ENCODE results near the gene CTNND2.

CTNND2 gene

DNA sequence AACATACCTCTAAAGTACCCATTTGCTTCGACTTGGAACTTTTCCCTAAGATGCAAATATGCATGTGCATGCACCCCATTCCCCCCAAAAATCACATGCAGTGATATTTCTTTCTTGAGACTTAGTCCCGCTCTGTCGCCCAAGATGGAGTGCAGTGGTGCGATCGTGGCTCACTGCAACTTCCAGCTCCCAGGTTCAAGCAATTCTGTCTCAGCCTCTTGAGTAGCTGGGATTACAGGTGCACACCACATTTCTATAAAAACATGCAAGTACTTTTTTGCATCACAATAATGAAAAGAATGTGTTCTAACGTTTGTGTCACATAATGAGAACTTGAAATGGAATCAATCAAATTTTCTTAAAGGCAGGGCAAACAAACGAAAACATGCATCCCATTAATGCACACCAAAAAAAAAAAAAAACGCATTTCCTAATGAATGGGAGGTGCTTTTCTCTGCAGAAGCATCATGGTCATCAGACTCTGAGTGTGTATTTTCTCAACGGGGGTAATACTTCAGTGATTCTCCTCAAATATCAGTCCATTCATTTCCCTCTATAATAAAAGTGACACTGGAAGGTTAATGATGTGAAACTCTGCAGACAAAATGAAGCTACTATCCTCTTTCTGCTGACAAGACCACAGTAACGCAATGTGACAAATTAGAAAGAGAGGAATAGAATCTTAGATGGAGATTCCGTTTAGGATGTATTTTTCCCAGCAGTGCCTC is 389.4 kb downstream of the CTNND2 start:
- DNase-seq = no peak

GRCh38 chr5:11511878-11512277 is 392.4 kb downstream of the CTNND2 start:
- DNase-seq = no peak

GRCh38 chr5:11510889-11511288 is 393.4 kb downstream of the CTNND2 start:
- no peak for DNase-seq

DNA sequence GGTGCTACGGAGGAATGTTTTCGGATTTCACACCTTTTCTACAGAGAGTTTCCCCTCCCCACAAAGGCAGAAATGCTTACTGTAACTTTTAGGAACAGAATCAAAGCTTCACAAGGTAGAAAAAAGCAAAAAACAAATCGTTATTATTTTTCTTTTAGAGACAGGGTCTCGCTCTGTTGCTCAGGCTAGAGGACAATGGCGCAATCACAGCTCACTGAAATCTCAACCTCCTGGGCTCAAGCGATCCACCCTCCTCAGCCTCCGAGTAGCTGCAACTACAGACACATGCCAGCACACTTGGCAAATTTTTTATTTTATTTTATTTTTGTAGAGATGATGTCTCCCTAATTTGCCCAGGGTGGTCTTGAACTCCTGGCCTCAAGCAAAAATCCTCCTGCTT is 394.5 kb downstream of the CTNND2 start:
- DNase-seq = no peak

DNA sequence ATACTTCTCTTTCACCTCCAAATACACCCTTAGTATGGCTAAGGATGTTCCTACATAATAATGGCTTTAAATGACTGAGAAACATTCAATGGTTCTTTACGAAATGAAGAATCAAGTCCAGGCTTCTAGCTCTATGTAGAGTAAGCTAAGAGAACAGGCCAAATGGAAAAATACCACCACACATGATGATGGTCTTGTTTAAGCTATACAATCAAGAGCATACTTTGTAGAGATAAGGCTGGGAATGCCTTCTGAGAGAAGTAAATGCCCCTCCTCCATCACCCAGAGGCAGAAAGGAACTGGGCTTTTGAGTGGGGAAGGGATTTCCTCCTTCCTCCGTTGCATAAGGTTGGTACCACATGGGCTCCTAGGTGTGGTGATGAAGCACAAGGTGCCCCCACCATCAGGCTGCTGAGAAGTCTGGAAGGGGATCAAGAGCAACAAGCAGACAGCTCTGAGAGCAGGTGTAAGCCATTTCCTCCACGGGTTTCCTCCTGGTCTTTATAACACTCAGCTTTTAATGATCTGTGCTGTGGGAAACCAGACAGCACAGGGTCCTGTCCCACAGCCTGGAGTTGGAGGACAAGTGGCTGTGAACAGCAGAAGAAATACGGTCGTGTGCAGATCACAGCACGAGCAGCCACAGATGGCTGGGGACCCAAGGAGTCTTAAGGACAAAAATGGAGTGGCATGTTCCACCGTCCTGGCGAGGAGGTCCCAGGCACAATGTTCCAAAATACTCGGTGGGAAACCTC is 396.9 kb downstream of the CTNND2 start:
- no peak for DNase-seq

DNA sequence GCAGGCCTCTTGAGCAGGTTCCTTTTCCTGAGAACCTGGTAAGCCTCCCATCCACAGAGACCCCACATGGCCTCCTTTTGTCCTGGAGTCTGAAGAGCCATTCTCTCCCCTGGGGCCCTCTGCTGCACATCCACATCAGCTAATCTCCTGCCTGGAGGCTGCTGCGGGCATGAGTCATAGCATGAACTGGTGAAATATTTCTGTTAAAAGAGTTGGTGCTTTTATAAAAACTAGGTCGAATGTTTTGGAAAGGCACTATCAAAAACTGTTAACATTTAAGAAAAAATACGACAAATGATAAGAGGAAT is 399.4 kb downstream of the CTNND2 start:
- DNase-seq = no peak

DNA sequence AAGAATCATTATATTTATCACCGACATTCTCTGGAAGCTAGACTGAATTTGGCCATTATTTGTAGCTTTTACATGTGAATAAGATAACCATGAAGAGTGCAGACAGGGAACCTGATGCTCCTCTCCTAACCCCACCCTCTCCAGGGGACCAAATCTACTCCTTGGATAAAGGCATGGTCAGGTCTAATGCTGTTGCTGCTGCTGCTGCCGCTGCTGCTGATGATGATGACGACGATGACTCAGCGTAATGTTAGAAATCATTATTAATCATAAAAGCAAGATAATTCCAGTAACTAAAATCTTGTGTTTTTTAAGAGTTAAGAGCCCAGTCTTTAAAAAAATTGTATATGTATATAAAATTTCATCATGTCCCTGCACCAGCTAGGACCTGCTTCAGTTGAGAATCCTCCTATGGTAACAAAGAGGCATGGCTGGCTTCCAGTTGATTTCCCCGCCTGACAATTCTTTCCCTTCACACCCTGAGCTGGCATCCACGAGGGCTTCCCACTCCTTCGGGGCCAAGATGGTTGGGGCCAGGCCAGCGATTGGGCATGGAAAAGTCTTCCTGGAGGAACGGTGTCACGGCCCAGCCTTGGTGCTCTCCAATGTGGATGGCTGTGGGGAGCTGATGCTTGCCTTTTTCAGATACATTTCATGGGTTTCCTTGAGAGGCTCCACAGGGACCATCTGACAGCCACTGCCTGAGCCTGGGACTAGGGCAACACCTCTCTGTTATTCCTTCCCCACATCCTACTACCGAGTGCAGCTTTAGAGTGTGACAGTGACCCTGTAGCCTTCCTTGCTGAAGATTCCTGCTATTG is 400.0 kb downstream of the CTNND2 start:
- no peak for DNase-seq

DNA sequence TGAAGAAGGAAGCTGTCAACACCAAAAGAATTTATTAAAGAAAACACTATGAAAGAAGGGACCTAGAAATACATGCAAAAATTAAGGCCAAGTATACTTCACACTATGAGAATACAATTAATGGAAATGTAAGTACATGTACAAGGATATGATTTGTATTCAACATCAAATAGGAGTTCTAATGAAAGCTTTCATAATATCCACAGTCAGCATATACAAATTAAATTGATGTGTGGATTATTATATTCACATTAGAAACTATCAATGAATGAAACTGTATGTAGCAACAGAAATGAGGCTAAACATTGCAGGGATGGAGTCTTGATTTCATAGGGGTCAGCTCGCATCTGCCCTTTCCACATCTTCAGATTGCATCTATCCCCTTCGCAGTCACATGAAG is 401.5 kb downstream of the CTNND2 start:
- no peak for DNase-seq

DNA sequence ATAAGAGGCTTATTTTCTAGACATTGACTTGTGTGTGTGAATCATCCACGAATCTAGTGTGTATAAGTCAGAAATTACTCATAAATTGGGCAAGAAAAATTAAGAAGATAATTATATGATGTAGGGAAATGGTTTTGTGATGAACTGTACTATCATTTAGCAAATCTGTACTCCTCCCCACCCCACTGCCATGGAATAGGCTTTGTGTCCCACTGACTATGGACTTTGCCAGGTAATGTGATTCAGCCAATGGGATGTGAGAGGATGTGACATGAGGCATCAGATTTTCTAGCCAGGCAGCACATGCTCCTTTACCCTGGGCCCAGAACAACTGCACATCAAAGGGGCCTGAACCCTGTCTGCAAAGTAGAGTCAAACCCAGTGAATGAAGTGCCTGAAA is 406.6 kb downstream of the CTNND2 start:
- no peak for DNase-seq

DNA sequence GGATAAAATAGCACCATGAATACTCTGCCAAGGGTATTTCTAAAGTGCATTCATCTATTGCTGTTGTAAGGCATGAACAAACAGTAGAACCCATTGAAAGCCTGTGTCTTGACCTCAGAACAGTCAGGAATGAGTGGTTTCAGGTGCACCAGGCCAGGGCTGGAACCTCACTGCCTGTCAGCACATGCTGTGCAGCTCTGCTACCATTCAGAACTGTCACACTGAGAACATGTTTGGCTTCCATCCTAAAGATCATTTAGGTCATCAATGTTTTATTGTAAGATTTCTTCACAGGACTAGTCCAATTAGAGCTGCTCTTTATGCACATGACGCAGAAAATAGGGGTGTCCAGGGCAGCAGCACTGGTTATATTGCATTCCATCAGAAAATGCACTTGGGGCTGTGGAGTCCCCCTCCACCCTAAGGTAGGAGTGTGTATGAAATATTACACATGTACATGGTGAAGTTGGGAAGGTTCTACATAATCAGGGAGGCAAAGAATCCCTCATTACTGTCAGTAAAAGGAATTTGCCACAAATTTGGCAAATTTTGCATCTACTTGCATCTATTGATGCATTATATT is 408.0 kb downstream of the CTNND2 start:
- no peak for DNase-seq

DNA sequence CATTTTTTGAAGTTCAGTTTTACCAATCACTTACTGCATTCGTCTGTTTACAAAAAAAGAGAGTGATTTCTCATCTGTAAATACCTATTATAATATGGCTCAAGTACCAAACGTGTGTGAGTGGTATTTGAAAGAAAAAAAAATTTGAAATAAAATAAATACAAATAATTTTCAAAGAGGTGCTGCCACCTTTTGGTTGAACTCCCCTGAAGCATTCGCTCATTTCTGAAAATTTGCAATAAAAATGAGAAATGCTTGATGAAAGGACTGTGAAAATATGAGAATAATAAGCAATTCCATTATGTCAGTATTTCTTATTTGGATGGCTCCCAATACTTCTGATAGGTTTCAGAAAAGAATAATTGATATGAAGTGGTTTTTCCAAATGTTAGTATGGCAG is 409.9 kb downstream of the CTNND2 start:
- no peak for DNase-seq

- DNase-seq = no peak
These were observed 412.7 kb downstream of the CTNND2 start for GRCh38 chr5:11491404-11492075.

- no peak for DNase-seq
These were observed 420.6 kb downstream of the CTNND2 start for GRCh38 chr5:11483630-11484029.

GRCh38 chr5:11482011-11482410 is 422.2 kb downstream of the CTNND2 start:
- no peak for DNase-seq

DNA sequence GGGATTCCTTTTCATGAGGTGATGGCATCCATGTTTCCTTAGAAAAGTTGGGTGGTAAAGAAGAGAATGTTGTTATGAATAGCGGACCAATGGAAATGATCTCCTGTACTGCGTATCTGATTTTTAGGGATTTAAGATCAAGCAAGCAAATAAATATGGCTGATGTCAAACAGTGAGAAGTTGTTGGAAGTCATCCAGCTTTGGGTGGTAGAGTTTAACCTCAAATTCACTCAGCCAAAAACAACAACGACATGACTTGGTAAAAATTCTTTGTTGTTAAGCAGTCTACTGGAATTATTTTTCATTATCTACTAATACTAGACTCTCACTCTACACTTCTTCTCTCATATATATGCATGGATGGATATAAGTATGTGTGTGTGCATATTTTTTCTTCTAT is 426.5 kb downstream of the CTNND2 start:
- no peak for DNase-seq

DNA sequence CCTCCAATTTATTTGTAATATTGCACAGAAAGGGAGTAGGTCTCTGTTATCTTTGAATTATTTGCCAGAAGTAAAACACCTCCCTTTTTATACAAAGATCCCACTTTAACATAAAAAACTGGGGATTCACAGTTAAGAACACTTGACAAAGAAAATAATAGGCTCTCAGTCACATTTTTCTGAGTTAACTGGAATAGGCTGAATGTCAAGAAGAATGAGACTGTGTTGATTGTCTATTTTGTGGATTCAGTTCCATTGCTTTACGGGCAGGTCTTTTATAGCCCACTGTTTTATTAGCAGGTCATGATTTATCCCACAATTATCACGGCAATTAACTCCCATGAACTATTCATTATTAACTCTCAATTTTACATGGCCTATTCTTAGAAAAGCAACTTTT is 427.4 kb downstream of the CTNND2 start:
- no peak for DNase-seq

GRCh38 chr5:11468334-11469039 is 435.8 kb downstream of the CTNND2 start:
- no peak for DNase-seq

GRCh38 chr5:11467588-11467987 is 436.7 kb downstream of the CTNND2 start:
- no peak for DNase-seq

DNA sequence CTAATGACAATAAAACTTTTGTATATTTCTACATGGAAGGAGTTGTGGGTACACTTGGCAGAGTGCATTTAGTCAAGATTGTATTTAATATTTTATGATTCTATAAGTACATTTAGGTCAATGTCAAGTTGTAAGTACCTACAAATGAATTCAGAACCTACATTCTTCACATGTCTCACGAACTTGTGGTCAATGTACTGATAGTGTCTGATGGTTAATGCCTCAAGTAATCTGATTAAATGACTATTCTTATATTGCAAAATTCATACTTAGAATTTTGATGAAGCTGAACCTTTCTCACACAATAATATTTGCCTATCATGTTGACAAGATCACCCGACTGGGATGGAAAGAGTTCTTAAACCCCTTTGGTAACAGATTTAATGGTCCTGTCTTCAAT is 444.5 kb downstream of the CTNND2 start:
- DNase-seq = no peak

DNA sequence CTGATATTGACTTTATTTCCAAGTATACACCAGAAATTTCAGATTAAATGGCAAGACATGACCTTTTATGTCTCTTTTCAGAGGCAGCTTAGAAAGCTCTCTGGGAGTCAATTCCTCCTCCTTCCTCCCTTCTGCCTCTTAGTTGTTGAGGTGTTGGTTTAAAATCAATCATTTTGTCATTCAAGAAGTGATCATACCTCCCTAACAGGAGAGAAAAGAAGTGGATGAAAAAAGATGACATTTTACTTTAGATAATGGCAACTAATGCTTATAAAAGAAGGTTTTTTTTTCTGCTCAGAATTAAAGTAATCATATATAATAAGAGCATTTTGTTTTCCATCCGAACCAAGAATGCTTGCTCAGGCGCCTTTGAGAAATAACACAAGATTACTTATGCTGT is 448.7 kb downstream of the CTNND2 start:
- DNase-seq = no peak

DNA sequence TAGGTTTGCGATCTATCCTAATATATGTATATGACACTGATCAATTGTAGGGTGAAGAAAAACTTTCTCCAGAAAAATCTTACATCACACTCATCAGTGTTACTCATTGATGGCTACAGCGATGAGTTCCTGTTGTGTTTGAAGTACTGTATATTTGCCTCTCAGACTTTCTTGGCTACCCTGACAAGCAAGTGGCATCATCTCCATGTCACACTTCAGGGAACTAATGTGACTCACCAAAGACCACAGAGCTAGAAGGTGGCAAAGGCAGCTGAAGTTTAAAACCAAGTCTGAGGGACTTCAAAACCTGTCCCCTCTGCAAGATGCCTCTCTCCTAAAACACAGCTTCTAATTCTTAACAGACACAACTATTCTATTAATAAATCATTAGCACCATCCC is 451.4 kb downstream of the CTNND2 start:
- DNase-seq = no peak

GRCh38 chr5:11449966-11450365 is 454.3 kb downstream of the CTNND2 start:
- no peak for DNase-seq

All from GDM1 (cell line).